HS-27A (cell line): ENCODE results near the gene MARCHF9.
"Not testable (repeated sequence)": the region's sequence is repeated elsewhere in the genome, so short reads cannot be mapped to it uniquely, and the experiment has no call there.

Experiments
- DNase-seq: peaks from one replicate; pipeline ENCODE4 v3.0.0-alpha.2; 2012; ENCODE audit warnings: low read depth, missing footprints

The MARCHF9 gene

GRCh38 chr12:57771236-57771872, 16.5 kb downstream of the MARCHF9 start:
- DNase-seq, result no peak

DNA sequence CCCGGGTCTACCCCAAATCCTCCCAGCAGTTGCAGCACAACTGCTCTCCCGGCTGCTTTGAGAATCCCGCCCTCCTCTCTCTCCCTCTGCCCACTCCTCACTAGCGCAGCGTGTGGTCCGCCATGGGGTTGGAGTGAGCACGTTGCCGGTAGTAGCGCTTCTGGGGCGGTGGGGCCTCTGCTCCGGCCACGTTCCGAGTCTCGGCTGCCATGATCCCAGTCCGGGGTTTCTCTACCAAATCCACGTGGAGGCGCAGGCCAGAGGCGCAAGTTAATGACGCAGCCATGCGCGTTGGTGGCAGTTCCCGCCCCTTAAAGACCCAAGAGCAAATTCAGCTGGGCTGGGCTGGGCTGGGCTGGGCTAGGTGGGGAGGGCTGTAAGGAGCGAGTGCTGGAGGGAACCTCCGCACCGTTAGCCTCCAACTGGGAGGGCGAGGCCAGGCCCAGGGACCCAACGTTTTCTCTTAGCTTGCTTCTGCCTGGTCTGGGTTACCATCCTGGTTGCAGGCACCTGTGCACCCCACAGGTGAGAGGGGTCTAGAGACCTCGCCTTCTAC, 17.0 kb downstream of the MARCHF9 start, which contains the start of gene METTL1:
METTL1 (minus strand) TSS at position 233 of the 556 bp plus-strand sequence; CDS start at position 211, 22 bp downstream.
- peak; percentile 98 for DNase-seq

- no peak for DNase-seq
These were observed 17.8 kb downstream of the MARCHF9 start, which contains the start of gene EEF1AKMT3 for GRCh38 chr12:57772429-57773322. Gene EEF1AKMT3, plus strand, starts transcription at chr12:57772614. Its CDS starts 111 bp downstream, at chr12:57772725.

DNA sequence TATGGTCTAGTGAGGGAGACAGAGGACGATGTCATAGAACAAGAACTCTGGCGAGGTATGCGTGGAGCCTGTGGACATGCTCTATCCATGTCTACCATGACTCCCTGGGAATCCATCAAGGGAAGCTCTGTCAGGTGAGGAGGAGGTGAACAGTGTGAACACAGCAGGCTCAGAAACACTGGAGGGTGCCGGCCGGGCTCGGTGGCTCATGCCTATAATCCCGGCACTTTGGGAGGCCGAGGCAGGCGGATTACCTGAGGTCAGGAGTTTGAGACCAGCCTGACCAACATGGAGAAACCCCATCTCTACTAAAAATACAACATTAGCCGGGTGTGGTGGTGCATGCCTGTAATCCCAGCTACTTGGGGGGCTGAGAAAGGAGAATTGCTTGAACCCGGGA, 19.7 kb downstream of the MARCHF9 start:
- DNase-seq, result not testable (repeated sequence)

GRCh38 chr12:57775044-57775443, 20.1 kb downstream of the MARCHF9 start:
- no peak for DNase-seq

DNA sequence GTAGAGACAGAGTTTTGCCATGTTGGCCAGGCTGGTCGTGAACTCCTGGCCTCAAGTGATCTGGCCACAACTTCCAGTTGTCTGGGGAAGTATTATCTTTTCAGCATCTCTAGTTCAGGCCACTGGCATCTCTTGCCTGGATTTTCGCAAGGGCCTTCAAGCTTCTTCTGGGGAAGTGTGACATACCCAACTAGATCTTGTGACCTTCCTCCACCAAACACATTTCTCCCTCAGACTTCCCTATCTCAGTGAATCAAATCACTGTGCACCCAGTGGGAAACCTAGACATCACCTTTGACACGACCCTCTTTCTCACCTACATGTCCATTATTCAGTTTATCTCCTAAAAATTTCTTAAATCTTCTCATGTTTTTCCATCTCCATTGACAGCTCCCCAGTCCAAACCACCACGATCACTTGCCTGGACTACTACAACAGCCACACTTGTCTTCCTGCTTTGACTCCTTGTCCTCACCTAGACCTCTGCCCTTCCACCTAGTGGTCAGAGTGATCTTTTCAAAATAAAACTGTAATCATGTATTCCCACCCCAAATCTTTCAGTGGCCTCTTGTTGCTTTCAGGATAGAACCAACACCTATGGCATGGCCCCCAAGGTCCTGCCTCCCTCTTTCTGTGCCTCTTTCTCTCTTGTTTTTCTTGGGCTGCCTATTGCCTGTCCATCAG, 20.8 kb downstream of the MARCHF9 start:
- no peak for DNase-seq

GRCh38 chr12:57776247-57776587, 21.3 kb downstream of the MARCHF9 start:
- DNase-seq, result no peak

GRCh38 chr12:57777367-57777766, 22.5 kb downstream of the MARCHF9 start:
- no peak for DNase-seq

DNA sequence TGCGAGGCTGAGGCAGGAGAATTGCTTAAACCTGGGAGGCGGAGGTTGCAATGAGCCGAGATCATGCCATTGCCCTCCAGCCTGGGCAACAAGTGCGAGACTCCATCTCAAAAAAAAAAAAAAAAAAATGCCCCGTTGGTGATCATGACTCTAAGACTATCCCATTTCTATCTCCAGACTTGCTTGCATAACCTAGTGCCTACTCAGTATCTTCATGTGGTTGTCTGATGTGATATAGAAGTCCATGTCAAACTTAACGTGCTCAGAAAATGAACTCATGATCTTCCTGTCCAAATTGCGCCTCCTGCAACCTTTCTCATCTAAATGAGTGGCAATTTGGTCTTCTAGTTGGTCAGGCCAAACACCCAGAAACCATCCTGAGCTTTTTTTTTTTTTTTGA, 23.0 kb downstream of the MARCHF9 start:
- no peak for DNase-seq

GRCh38 chr12:57779736-57780135, 24.8 kb downstream of the MARCHF9 start:
- no peak for DNase-seq

DNA sequence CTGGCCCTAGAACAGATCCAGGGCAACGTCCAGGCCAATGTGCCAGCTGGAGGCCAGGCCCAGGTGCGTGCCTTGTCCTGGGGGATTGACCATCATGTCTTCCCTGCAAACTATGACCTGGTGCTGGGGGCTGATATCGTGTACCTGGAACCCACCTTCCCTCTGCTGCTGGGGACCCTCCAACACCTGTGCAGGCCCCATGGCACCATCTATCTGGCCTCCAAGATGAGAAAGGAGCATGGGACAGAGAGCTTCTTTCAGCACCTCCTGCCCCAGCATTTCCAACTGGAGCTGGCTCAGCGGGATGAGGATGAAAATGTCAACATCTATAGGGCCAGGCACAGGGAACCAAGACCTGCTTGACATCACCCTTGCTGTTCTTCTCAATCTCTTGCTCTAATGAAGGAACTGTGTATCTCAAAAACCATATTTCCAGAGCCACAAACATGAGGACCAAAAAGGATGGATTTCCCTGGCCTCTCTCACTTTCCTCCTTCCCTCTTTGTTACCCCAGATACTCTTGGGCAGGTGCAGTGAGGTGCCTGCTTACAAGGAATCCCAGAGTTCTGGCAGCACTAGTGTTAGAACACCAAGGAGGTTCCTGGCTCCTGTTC, 25.5 kb downstream of the MARCHF9 start:
- DNase-seq, result no peak

- DNase-seq, result no peak
These were observed 26.3 kb downstream of the MARCHF9 start for GRCh38 chr12:57781244-57781643.

- DNase-seq, result no peak
These were observed 26.9 kb downstream of the MARCHF9 start for GRCh38 chr12:57781801-57782200.

GRCh38 chr12:57782243-57782607, 27.3 kb downstream of the MARCHF9 start:
- DNase-seq, result no peak

GRCh38 chr12:57782608-57783465, 27.9 kb downstream of the MARCHF9 start, which contains the start of gene TSFM:
Gene TSFM, plus strand, starts transcription at chr12:57782787. Its CDS starts 15 bp downstream, at chr12:57782802.
- peak; percentile 76 for DNase-seq

GRCh38 chr12:57783466-57783801, 28.5 kb downstream of the MARCHF9 start:
- DNase-seq, result no peak

- DNase-seq, result no peak
These were observed 29.0 kb downstream of the MARCHF9 start for GRCh38 chr12:57783861-57784260.

- no peak for DNase-seq
These were observed 39.0 kb downstream of the MARCHF9 start for GRCh38 chr12:57793920-57794319.

GRCh38 chr12:57795354-57795753, 40.5 kb downstream of the MARCHF9 start:
- DNase-seq, result no peak

- no peak for DNase-seq
These were observed 42.1 kb downstream of the MARCHF9 start for GRCh38 chr12:57796996-57797395.

DNA sequence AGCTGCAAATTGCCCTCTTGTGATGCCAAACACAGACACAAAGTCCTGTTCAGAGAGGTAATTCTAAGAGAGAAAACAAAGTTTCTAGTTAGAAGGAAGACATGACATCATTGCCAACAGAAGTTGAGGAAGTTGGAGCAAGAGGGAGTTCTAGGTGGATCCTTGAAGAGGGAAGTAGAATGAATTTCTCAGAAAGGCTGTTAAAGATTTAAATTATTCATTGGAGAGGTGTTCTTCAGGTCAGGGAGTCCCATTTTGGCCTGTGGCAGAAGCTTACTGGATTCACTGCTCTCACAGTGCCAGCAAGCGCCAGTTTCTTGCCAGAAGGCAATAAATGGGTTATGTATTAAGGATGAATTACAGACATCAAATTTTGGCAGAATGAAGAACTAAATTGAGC, 43.0 kb downstream of the MARCHF9 start:
- no peak for DNase-seq
